SKM-1 treated with dmso at 0.1 percent for 144 hours (cell line): ENCODE data around the gene CHRNA1.

Experiments
- DNase-seq: peaks from one replicate; lab custom pipeline; 2025; ENCODE audit not compliant: unreplicated experiment; lab: John Stamatoyannopoulos, UW

CHRNA1 gene

GRCh38 chr2:174764280-174765255, at the start of gene CHRNA1:
Gene CHRNA1 (minus strand): TSS chr2:174764472. CDS start chr2:174764394, 78 bp downstream.
- DNase-seq = no peak

- no peak for DNase-seq
Measured at GRCh38 chr2:174812037-174812436, 47.8 kb upstream of the CHRNA1 start.

GRCh38 chr2:174807931-174808330, 43.7 kb upstream of the CHRNA1 start:
- no peak for DNase-seq

- DNase-seq = no peak
Measured at GRCh38 chr2:174805803-174806202, 41.5 kb upstream of the CHRNA1 start.

- no peak for DNase-seq
Measured at GRCh38 chr2:174802459-174802858, 38.2 kb upstream of the CHRNA1 start.

- no peak for DNase-seq
Measured at GRCh38 chr2:174800436-174801205, 36.3 kb upstream of the CHRNA1 start.

GRCh38 chr2:174798801-174799200, 34.5 kb upstream of the CHRNA1 start:
- DNase-seq = no peak

- no peak for DNase-seq
Measured at GRCh38 chr2:174797781-174798276, 33.6 kb upstream of the CHRNA1 start.

GRCh38 chr2:174796319-174796771, 32.1 kb upstream of the CHRNA1 start:
- no peak for DNase-seq

- no peak for DNase-seq
Measured at GRCh38 chr2:174794851-174795374, 30.6 kb upstream of the CHRNA1 start.

- DNase-seq = no peak
Measured at GRCh38 chr2:174792309-174793025, 28.2 kb upstream of the CHRNA1 start.

- DNase-seq = no peak
Measured at GRCh38 chr2:174791746-174792280, 27.5 kb upstream of the CHRNA1 start.

- DNase-seq = no peak
Measured at GRCh38 chr2:174791020-174791419, 26.7 kb upstream of the CHRNA1 start.

GRCh38 chr2:174789001-174789400, 24.7 kb upstream of the CHRNA1 start:
- no peak for DNase-seq

GRCh38 chr2:174788291-174788929, 24.1 kb upstream of the CHRNA1 start:
- no peak for DNase-seq

- no peak for DNase-seq
Measured at GRCh38 chr2:174787487-174788205, 23.4 kb upstream of the CHRNA1 start.

- no peak for DNase-seq
Measured at GRCh38 chr2:174786066-174786725, 21.9 kb upstream of the CHRNA1 start.

GRCh38 chr2:174785481-174785880, 21.2 kb upstream of the CHRNA1 start:
- DNase-seq = no peak

- DNase-seq = no peak
Measured at GRCh38 chr2:174784909-174785308, 20.6 kb upstream of the CHRNA1 start.
